ENCODE data around the gene MADD.

MADD gene

DNA sequence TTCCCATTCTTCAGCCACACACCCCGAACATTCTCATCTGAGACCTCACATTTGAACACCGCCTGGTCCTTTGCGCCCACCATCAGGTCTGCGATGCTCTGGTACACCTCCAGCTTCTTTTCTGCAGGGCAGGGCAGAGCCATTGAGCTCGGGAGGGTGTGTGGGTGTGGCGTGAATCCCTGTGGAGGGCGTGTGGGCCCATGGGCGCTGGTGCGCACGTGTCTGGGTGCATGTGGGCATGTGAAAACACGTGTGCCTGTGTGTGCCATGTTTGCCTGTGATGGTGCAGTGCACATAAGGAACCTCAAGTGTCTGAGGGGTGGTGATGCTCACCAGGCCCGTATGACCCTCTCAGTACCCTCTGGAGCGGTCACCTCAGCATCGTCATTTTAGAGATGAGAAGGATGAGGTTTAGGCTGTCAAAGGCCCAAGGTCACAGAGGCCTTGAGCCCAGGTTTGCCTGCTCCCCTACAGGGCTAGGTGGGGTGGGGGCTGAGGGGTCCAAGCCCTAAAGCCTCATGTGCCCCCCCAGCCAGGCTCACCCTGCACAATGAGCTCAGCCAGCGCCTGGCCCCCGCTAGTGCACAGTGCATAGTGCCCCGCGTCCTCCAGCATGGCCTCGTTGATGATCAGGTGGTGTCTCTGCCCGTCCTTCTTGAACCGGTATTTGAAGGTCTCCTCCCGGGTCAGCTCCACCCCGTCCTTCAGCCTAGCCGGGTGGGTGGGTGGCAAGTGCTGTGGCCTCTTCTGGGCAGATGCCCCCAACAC, 72.3 kb downstream of the MADD start:
- no peak for DNase-seq

DNA sequence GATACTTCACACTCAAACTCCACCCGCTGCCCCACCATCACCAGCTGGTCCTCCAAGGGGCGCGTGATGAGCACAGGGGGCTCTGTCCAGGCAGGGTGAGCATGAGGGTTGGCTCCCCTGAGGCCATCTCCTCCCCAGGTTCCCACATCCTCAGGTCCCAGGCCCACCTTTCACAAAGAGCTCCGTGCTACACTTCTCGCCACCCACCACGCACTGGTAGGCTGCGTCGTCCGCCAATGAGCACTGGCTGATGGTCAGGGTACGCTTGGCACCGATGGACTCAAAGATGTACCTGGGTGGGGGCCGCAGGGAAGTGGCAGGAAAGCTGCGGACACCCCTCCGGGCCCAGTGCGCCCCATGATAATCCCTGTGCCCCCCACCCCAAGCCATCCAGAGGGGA, 72.9 kb downstream of the MADD start:
- DNase-seq: no peak

DNA sequence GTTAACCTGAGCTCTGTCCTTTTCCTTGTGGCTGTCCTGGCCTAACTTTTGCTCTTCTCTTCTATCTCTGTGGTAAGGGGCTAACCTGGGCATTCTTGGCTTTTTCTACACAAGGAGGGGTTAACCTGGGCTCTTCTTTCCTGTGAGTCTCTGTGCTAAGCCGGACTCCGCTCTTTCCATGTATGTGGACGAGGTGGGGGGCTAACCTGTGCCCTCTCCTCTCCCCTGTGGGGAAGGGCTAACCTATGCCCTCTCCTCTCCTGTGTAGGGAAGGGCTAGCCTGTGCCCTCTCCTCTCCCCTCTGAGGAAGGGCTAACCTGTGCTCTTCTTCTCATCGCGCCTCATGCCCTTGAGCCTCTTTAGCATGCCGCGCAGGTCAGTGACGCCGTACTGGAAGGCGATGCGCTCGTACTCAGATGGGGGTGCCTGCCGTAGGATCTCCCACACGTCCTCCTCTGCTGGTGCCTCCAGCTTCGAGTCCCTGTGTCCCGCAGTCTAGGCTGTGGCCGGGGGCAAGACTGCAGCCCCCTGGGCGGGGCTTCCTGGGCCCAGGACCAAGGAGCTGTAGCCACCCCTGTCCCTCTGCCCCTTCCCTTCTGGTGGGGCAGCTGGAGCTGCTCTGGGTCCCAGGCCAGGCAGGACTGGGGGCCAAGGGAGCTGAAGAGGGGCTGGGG, 76.1 kb downstream of the MADD start:
- DNase-seq: no peak

DNA sequence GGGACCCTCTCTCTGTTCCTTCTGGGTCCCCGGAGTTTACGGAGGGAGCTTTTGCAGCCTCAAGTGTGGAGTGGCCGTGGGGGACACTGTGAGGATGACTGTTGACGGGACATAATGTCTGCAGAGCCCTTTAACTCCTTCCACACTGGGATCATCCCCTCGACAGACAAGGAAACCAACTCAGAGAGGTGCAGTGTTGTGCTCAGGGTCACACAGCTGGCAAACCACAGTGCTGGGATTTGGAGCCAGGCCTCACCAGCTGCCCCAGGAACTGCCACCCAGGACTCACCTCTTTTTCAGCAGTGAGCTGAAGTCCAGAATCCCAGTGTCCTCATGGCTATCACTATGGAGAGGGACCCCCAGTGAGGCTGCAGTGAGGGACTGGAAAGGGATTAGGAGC, 77.2 kb downstream of the MADD start:
- no peak for DNase-seq

DNA sequence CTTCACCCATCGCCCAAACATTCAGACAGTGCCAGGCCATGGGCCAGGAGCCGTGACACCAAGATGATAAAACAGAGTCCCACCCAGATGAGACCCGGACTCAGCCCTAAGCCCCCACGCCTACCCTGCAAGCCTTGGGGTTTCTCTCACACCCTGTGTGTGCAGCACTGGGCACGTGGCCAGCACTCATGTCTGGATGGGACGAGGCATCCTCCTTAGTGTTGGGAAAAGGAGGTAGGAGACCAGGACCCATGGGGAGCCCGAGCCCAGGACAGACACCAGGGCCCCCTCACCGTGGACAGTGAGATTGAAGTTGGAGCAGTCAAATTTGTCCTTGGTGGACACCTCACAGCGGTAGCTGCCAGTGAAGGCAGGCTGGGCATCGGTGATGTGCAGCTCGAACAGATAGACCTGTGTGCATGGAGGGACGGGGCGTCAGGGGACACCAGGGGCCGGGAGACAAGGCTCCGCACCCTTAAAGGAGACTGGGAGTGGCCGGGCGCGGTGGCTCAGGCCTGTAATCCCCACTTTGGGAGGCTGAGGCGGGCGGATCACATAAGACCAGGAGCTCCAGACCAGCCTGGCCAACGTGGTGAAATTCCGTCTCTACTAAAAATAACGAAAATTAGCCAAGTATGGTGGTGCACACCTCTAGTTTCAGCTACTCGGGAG, 78.3 kb downstream of the MADD start:
- DNase-seq: no peak

DNA sequence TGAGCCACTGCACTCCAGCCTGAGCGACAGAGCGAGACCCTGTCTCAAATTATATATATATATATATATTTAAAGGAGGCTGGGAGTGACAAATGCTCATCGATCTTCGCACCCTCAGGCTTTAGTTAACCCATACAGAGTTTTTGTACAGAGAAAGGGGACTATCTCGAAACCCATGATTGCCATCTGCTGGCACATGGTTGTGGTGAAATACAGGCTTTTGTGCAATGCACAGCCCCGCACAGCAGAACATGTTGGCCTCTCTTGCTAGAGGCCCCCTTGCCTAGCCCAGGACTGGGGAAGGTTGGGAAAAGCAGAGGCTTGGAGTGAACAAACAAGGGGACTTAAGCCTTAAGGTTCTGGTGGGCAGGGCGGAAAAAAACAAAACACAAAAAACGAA, 78.9 kb downstream of the MADD start:
- DNase-seq: peak; percentile 33

DNA sequence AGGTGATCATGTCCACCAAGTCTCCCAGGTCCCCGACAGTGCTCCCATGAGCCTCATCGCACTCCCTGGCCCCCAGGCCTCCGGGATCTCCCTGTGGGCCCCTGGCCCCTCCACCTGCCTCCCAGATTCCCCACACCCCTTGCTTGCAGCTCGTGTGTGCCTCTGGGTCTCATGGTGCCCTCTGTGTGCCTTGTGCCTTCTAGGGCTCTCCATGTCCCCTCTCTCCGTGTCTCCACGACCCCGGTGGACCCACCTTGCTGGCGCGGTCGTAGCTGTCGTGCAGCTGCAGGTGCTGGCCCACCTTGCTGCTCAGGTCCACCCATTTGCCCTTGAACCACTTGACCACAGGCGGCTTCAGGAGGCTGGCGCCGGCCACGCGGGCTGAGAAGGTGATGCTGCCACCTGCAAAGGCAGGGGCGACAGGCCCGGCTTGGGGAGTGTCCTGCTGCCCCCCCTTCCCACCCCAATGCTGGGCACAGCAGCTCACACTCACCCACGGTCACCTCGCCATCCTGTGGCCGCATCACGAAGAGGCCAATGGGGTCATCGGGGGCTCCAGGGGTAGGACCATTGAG, 79.7 kb downstream of the MADD start:
- DNase-seq: no peak

DNA sequence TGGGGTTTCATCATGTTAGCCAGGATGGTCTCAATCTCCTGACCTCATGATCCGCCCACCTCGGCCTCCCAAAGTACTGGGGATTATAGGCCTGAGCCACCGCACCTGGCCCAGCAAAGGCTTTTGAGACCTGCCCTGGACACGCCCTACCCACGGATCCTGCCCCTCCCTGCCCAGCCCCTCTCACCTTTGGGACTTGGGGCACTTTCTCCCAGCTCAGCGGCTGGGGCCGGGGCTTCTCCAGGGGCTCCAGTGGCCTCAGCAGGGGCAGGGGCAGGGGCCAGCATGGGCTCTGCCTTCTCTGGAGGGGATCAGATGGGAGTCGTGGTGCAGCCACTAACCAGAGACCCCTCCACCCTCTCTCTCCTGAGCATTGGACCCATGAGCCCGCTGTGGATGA, 80.4 kb downstream of the MADD start:
- no peak for DNase-seq

DNA sequence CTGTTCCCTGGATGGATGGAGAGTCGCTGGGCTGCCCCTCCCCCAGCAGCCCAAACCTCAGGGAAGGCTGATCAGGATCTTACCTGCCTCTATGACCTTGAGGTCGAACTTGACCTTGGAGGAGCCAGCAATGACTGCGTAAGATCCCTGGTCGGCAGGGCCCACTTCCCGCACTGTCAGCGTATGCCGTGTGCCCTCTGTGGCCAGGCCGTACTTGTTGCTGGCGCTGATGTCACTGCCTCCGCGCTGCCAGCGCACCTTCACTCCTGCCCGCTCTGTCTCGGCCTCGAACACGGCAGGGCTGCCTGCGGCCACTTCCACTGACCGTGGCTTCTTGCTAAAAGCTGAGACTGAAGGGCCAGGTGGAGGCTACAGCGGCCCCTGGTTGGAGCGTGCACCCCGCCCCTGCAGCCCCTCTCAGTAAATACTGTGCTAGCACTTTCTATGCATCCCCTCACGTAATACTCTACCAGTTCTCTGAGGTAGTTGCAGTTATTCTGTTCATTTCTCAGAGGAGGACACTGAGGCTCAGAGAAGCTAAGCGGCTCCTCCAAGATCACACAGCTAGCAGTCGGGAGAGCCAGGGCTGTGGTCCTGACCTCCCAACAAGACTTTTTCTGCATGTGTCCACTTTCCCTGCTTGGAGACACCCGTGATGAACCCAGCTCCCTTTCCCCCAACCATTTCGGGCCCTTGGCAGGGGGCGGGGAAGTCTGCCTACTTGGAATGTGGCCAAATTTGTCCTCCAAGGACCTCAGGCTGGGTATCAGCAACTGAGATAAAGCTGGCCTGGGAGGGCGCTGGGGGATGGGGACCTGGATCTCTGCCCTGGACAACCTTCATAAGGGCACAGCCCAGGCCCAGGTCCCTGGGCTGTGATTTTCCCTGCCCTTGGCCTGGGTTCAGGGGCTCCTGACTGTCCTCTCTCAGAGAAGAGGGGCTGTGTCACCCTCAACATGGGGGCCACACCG, 81.5 kb downstream of the MADD start:
- DNase-seq: no peak

DNA sequence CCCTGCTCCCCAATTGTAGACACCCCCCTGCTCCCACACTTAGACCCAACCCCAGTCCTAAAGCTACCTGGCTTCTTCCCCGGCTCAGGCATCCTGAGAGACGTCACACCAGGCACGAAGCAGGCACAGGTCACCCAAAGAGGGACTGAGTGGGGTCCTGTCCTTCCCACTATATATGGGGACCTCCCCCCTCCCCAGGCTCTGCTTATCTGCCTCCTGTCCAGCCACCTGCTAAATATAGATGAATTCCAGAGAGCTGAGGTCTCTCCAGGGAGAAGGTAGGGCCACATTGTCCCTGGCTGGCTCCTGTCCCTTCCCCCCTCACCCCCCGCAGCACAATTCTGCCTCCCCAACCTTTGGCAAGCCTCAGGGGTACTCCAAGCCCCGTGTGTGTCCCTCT, 82.6 kb downstream of the MADD start, which contains the start of gene MYBPC3:
Gene MYBPC3, minus strand, starts transcription at position 147 of the 400 bp plus-strand sequence. Its CDS starts 55 bp downstream, at position 92.
- no peak for DNase-seq

DNA sequence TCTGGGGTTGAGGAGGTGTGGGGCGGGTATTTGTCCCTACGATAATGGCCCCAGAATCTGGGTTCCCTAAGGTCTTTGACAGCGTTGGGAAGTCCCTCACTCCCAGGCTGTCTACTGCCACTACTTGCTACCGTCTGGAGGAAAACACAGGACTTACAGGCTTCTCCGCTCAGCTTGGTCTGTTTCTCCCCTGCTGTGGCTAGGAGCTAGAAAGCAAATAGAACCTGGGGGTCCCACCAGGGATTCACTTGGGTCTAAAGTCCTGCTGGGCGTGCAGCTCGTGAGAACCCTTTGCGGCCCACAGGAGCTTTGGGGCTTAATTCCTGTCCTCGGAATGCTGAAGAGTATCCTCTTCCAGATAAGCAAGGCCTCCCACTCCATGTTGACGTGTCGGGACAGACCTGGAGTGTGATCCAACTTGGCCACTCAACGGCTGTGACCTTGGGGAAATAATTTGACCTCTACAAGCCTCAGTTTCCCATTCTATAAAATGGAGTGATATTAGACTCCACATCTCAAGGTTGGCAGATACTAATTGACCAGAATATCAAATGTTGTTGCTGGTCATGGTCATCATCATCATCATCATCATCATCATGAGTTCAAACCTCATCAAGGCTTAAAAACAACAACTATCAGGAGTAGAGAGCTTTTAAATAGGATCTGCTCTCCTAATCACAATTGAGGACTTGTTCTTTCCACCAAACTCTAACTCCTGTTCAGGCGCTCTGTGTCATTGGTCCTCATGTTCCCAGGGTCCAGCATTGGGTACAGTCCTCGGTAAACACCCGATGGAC, 84.2 kb downstream of the MADD start:
- no peak for DNase-seq

DNA sequence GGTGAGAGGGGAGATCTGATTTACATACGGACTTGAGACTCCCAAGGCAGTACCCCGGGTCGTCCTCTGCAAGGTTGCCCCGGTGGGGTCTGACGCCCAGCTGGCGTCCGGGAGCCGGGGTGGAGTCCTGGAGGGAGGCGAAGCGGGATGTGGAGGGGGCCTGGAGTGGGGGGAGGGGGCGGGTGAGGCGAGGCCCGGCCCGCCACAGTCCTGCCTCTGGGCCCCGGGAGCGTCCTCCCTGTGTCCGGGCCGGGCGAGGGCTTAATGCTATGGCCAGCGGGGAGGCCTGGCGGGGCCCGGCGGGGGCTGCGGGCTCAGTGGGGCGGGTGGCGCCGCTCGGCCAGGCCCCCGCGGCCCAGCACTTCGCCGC, 85.0 kb downstream of the MADD start:
- no peak for DNase-seq

DNA sequence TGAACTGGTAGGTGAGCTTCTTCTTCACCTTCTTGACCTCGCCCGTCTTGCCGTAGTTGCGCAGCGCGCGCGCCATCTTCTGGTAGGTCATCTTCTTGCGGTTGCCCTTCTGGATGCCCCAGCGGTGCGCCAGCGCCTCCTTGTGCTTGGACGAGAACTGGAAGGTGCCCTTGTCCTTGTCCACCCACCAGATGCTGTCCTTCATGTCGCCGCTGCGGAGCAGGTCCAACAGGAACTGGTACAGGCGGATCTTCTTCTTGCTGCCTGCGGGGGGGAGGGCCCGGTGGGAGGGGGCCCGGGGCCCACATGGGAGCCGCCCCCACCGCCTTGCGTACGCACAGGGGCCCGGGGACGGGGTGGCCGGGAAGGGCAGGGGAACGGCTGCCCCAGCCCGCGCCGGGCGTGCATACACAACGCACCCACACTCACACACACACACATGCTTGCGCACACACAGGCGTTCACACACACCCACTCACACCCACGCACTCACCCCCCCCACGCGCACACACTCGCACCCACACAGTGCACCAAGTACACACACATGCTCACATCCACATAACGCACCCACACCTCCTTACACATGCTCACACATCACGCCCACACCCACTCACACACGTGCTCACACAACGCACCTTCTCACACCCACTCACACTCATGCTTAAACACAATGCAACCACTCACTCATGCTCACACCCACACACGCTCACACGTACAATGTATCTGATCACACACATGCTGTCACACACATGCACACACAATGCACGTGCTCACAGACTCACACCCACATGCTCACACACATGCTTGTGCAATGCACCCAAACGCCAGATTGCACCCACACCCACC, 85.6 kb downstream of the MADD start:
- DNase-seq: no peak

DNA sequence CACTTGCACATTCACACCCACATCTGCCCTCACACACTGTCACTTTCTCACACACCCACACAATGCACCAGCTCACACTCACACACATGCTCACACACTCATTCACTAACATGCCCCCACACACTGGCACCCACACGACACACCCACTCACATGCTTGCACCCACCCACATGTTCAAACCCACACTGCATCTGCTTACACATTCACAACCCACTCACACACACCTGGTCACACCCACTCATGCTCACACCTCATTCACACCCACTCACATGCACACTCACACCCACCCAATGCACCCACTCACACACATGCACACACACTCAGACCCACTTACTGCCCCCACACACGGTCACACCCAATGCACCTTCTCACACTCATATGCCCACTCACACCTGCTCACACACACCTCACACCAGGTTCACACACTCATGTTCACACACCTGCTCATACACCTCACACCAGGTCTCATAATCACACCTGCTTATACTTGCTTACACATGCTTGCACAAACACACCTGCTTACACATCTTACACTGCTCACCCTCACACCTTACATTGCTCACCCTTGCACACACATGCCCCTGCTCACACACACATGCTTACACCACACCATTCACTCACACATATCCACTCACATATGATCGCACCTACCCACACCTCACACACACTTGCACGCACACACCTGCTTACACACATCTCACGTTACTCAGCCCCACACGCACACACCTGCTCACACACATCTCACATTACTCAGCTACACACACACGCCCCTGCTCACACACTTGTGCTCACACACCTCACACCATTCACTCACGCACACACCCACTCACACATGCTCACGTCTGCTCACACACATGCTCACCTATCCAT, 86.4 kb downstream of the MADD start:
- no peak for DNase-seq

DNA sequence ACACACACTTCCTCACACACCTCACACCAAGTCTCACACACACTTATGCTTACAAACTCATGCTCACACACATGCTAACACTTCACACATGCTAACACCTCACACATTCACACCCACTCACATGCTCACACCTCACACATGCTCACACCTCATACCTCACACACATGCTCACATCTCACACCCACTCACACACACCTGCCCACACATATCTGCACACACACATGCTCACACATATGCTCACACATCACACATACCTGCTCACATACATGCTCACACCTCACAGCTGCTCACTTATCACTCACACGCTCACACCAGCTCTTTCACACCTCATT, 87.0 kb downstream of the MADD start:
- DNase-seq: no peak

DNA sequence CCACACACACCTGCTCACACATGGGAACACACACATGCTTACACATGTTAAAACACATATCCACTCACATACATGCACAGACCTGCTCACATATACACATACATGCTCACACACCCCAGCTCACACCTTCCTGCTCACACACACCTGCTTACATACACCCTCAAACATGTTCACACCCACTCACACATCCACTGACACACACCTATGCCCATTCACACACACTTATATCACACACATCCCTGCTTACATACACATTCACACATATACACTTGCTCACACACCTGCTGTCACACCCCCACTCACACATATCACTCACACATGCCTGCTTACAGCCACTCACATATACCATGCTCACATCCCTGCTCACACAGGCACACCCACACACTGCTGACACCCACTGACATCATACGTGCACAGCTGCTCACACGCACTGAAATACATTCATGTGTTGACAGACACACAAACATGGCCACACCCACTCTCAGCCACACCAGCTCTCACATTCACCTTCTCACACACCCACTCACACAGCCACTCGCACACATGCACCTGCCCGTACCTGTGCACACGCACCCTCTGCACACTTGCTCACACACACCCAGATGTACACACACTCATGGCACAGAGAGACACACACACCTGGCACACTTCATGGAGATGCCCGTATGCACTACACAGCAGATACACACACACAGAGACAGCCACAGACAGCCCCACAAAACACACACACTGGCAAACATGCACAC, 88.2 kb downstream of the MADD start:
- DNase-seq: no peak

DNA sequence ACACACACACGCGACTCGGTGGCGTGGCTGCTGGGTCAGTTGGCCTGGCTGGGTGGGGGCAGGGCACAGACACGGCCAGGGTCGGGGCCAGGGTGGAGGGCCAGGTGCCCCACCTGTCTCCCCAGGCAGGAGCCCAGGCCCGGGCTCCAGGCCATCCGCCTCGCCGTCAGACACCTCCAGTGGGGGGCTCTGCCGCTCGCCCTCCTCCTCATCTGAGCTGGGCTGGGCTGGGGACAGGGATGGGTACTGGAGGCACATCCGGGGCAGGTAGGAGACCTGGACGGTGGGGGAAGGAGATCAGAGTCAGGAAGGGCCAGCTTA, 88.8 kb downstream of the MADD start:
- DNase-seq: no peak

DNA sequence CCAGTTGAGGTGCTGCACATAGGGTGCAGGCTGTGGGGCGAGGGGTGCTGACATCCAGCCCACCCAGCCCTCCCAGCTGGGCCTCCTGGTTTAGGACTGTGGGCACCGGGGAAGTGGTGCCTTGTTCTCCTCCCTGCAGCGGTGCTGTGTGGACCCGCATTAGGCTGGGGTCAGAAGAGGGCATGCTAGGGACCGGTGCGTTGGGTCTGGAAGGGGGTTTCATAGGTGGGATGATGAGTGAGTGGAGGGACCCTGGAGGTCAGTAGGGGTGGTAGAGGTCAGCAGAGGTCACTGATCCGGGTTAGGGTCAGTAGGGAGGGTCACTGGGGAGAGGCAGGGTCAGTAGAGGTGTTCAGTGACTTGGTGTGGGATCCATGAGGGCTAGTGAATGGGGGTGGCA, 89.2 kb downstream of the MADD start:
- DNase-seq: no peak

DNA sequence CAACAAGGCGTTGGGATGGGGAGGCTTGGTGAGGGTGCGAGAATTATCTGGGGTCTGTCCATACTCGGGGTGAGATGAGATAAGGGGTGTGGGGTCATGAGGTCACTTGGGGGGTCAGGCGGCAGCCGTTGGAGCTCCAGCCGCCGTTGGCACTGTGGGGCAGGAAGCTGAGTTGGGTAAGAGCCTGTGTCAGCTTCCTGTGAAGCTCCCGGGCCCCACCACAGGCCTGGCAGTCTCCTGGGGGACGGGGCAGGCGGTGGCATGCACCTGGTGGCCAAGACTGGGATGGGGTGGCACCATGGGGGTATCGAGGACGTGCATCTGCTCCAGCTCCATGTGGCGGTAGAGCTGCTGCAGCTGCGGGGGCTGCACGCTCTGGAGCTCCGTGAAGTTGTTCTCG, 89.7 kb downstream of the MADD start:
- DNase-seq: peak; percentile 51
